Small intestine (tissue), 7 donors: Measurements from ENCODE around the gene NPTX2. TPM values are rescaled to one million over a fixed set of nuclear protein-coding genes. Genes with fewer than 3 reads are reported as not detected.

Source experiments
- DNase-seq, 2 donors: peaks; one replicate each; pipeline versions ENCODE4 v3.0.0 to v3.0.0-alpha.2; 2013
- FAIRE-seq: peaks from 2 replicates; lab custom pipeline; 2012; peaks lifted over from hg19 to GRCh38; lab: Jason Lieb, UNC
- H3K27ac ChIP-seq, 3 donors: one replicate each; pipeline ENCODE4 v1.5.1; 2013; ENCODE audit warnings: low read length in 2 of 3, mild to moderate bottlenecking in 2 of 3, control low read depth in 1 of 3, inconsistent platforms in 1 of 3, low read depth in 1 of 3, moderate library complexity in 1 of 3
- H3K27me3 ChIP-seq, 3 donors: one replicate each; pipeline ENCODE4 v1.6.1; 2013; ENCODE audit warnings: low read length in 3 of 3, inconsistent platforms in 1 of 3; ENCODE audit not compliant: control insufficient read depth in 3 of 3, insufficient read depth in 3 of 3
- H3K36me3 ChIP-seq, 3 donors: one replicate each; pipeline ENCODE4 v1.6.1; 2013; ENCODE audit warnings: low read length in 3 of 3, inconsistent platforms in 1 of 3, low read depth in 1 of 3, mild to moderate bottlenecking in 1 of 3, moderate library complexity in 1 of 3; ENCODE audit not compliant: control insufficient read depth in 3 of 3, insufficient read depth in 2 of 3
- H3K4me1 ChIP-seq, 3 donors: one replicate each; pipeline ENCODE4 v1.6.1; 2013; ENCODE audit warnings: low read length in 2 of 3, inconsistent platforms in 1 of 3, low read depth in 1 of 3, mild to moderate bottlenecking in 1 of 3, moderate library complexity in 1 of 3; ENCODE audit not compliant: control insufficient read depth in 3 of 3, insufficient read depth in 2 of 3
- H3K4me3 ChIP-seq, 3 donors: one replicate each; pipeline ENCODE4 v1.5.1; 2013; ENCODE audit warnings: low read length in 3 of 3, control low read depth in 1 of 3, inconsistent platforms in 1 of 3, low read depth in 1 of 3, mild to moderate bottlenecking in 1 of 3, moderate library complexity in 1 of 3
- H3K9me3 ChIP-seq, 2 donors: one replicate each; pipeline ENCODE4 v1.6.1; 2013; ENCODE audit warnings: low read depth in 1 of 2, low read length in 1 of 2; ENCODE audit not compliant: control insufficient read depth in 2 of 2, insufficient read depth in 1 of 2
- WGBS, 3 donors: extraction: QIAGEN DNeasy Blood & Tissue Kit; methylation state at CpG; one replicate each; pipeline ENCODE4 v1.1.7; 2013; 5-methylcytosine and 5-hydroxymethylcytosine counted together
- polyA plus RNA-seq, 4 donors: library from polyadenylated mRNA; stranded (reverse) in 3 of 4; unstranded in 1 of 4; fragments of 200-250 nt in 3 of 4; fragments of 120-200 nt in 1 of 4; gene quantifications; one replicate each; pipeline versions ENCODE4 v1.2.1 to v1.2.3, GENCODE V29; 2013
- donor health status: healthy with polysubstance abuse.
- donor health status: control.
- donor health status: control.
- donor health status: Bipolar disorder and iron deficiency.
- donor health status: healthy.

Gene NPTX2
- polyA plus RNA-seq, 4 donors = 0.27 to 7.4 (median 5.8) TPM; not detected in 1

DNA sequence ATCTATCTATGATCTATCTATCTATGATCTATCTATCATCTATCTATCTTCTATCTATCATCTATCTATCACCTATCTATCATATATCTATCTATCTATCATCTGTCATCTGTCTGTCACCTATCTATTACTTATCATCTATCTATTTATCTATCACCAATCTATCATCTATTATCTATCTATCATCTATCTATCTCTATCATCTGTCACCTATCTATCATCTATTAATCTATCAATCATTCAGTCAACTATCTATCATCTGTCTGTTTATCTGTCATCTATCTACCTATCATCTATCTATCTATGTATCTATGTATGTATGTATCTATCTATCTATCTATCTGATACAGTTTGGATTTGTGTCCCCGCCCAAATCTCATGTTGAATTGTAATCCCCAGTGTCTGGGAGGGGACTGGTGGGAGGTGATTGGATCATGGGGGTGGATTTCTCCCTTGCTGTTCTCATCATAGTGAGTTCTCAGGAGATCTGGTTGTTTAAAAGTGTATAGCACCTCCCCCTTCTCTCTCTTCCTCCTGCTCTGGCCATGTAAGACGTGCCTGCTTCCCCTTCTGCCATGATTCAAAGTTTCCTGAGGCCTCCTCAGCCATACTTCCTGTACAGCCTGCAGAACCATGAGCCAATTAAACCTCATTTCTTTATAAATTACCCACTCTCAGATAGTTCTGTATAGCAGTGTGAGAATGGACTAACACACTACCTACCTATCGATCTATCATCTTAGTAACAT is 37.6 kb downstream of the NPTX2 start:
- Histone ChIP-seq H3K27ac (no peak overlapping the region), H3K4me3 (no peak overlapping the region), H3K9me3 (no peaks in the 10 kb centered on the region), H3K27me3 (no peaks in the 10 kb centered on the region), H3K36me3 (no peaks in the 10 kb centered on the region), H3K4me1 (no peaks in the 10 kb centered on the region)
- FAIRE-seq (no peak), DNase-seq (no peak)
- 68 to 72% (median 71%) methylated on average over 3 of the region's 3 CpGs for WGBS, 3 donors

DNA sequence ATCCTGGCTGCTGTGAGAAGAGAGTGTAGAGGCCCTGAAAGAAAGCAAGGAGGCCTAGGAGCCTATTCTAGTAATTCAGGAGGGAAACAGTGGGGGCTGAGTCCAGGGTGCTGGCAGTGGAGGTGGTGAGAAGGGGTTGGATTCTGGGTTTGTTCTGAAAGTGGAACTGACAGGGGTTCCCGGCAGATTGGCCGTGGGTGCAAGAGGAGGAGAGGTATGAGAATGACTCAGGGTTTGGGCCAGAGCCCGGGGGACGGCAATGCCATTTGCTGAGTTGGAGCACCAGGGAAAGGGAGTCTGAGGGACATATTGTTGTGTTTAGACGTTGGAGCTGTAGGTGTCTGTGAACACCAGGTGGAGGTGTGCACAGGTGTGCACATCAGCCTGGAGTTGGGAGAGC is 38.5 kb downstream of the NPTX2 start:
- Histone ChIP-seq H3K4me3 (no peak overlapping the region), H3K36me3 (no peaks in the 10 kb centered on the region), H3K4me1 (no peaks in the 10 kb centered on the region), H3K27ac (no peak overlapping the region), H3K27me3 (no peaks in the 10 kb centered on the region), H3K9me3 (no peaks in the 10 kb centered on the region)
- no peak for DNase-seq
- 78 to 88% (median 83%) methylated on average over 5 of the region's 5 CpGs for WGBS, 3 donors
- no peak for FAIRE-seq

GRCh38 chr7:98656899-98657298 is 39.8 kb downstream of the NPTX2 start:
- no peak overlapping the region for H3K27ac ChIP-seq
- DNase-seq = no peak
- no peaks in the 10 kb centered on the region for H3K9me3 ChIP-seq
- FAIRE-seq = no peak
- H3K36me3 ChIP-seq = no peaks in the 10 kb centered on the region
- H3K4me1 ChIP-seq = no peaks in the 10 kb centered on the region
- 85 to 91% (median 88%) methylated on average over 7 of the region's 7 CpGs for WGBS, 3 donors
- H3K27me3 ChIP-seq = no peaks in the 10 kb centered on the region
- H3K4me3 ChIP-seq = no peak overlapping the region

GRCh38 chr7:98657736-98658135 is 40.7 kb downstream of the NPTX2 start:
- FAIRE-seq = no peak
- H3K4me3 ChIP-seq = no peak overlapping the region
- WGBS, 3 donors = 70 to 82% (median 78%) methylated on average over 17 of the region's 17 CpGs

DNA sequence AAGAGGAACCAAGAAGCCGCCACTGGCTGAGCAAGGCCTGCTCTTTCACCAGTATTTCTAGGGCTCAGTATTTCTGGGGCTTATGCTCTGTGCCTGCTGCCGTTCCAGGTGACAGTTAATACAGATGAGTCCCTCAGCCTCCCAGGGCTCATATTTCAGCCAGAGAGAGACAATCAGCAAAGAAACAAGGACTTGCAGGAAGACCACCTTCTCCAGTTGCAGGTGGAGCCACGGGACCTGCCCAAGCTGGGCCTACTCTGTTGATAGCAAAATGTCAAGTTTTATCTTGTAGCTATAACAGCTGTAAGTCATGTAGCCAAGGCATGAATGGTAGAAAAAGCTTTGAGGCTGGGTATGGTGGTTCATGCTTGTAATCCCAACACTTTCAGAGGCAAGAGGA is 42.7 kb downstream of the NPTX2 start:
- 61 to 63% (median 63%) methylated on average over 3 of the region's 3 CpGs for WGBS, 3 donors
- Histone ChIP-seq H3K27me3 (no peaks in the 10 kb centered on the region), H3K4me3 (no peak overlapping the region), H3K36me3 (no peaks in the 10 kb centered on the region), H3K9me3 (peaks cover 0 to 3% of the 10 kb centered on the region in 2 donors), H3K27ac (no peak overlapping the region), H3K4me1 (no peaks in the 10 kb centered on the region)
- DNase-seq (no peak), FAIRE-seq (no peak)

More at GRCh38 chr7:98657736-98658135, 40.7 kb downstream of the NPTX2 start:
- H3K9me3 ChIP-seq = no peaks in the 10 kb centered on the region
- no peaks in the 10 kb centered on the region for H3K36me3 ChIP-seq
- no peak overlapping the region for H3K27ac ChIP-seq
- no peaks in the 10 kb centered on the region for H3K27me3 ChIP-seq
- no peaks in the 10 kb centered on the region for H3K4me1 ChIP-seq
- no peak for DNase-seq

- FAIRE-seq (no peak), DNase-seq (no peak)
- 72 to 92% (median 75%) methylated on average over 3 of the region's 3 CpGs for WGBS, 3 donors
- no peaks in the 10 kb centered on the region for H3K4me1 ChIP-seq
- no peaks in the 10 kb centered on the region for H3K27me3 ChIP-seq
- peaks cover 0 to 3% of the 10 kb centered on the region in 2 donors for H3K9me3 ChIP-seq
- H3K4me3 ChIP-seq = no peak overlapping the region
- no peak overlapping the region for H3K27ac ChIP-seq
- no peaks in the 10 kb centered on the region for H3K36me3 ChIP-seq
Observed at GRCh38 chr7:98661607-98662006, 44.5 kb downstream of the NPTX2 start.

GRCh38 chr7:98662289-98662688 is 45.2 kb downstream of the NPTX2 start:
- no peak overlapping the region for H3K4me3 ChIP-seq
- WGBS, 3 donors = 80 to 86% (median 83%) methylated on average over 4 of the region's 4 CpGs
- H3K4me1 ChIP-seq = no peaks in the 10 kb centered on the region
- DNase-seq = no peak
- H3K9me3 ChIP-seq = peaks cover 0 to 3% of the 10 kb centered on the region in 2 donors
- FAIRE-seq = no peak
- H3K36me3 ChIP-seq = no peaks in the 10 kb centered on the region
- H3K27ac ChIP-seq = no peak overlapping the region
- no peaks in the 10 kb centered on the region for H3K27me3 ChIP-seq

GRCh38 chr7:98664882-98665281 is 47.8 kb downstream of the NPTX2 start:
- Histone ChIP-seq H3K27me3 (no peaks in the 10 kb centered on the region), H3K36me3 (no peaks in the 10 kb centered on the region), H3K4me1 (no peaks in the 10 kb centered on the region), H3K9me3 (peaks cover 0 to 3% of the 10 kb centered on the region in 2 donors), H3K27ac (no peak overlapping the region), H3K4me3 (no peak overlapping the region)
- no peak for DNase-seq
- 73 to 77% (median 76%) methylated on average over 6 of the region's 6 CpGs for WGBS, 3 donors
- no peak for FAIRE-seq

- Histone ChIP-seq H3K4me3 (no peak overlapping the region), H3K4me1 (no peaks in the 10 kb centered on the region), H3K27ac (no peak overlapping the region), H3K27me3 (no peaks in the 10 kb centered on the region), H3K9me3 (peaks cover 0 to 3% of the 10 kb centered on the region in 2 donors), H3K36me3 (no peaks in the 10 kb centered on the region)
- 28 to 44% (median 33%) methylated on average over 11 of the region's 11 CpGs for WGBS, 3 donors
- FAIRE-seq (no peak), DNase-seq (no peak)
Observed at GRCh38 chr7:98668255-98668654, 51.2 kb downstream of the NPTX2 start.
